ENCODE measurements around the gene GUCY2C. TPM values are rescaled to one million over a fixed set of nuclear protein-coding genes. Genes with fewer than 3 reads are reported as not detected.

The GUCY2C gene
- total and polyA plus RNA-seq, 2 donors (not counting 3 experiments of a cell fraction or from before 2014, with no cell fraction given), result not detected

DNA sequence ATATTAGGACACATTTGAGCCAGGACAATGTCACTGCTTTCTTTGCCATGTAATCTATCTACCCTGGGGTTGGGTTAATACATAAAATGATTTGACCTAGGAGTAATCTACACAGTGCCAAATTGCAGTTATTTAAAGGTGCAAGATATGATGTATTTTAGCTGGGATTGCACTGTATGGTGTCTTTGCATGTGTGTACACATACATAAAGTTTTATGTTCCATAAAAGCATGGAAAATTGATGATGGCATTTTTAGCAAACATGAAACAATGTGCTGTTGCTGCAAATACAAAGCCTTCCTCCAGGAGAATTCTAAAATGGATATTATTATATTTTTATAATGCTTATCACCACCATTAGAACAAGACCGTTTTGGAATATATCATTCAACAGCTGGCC, 104.7 kb downstream of the GUCY2C start:
- ChIA-PET CTCF (no interaction called here), POLR2A (no interaction called here)
- Histone ChIP-seq H2AFZ (ENCODE audit: low read depth, low read length) (no peak overlapping the region), H4K20me1 (replicated peaks; ENCODE audit: control insufficient read depth, extremely low read depth, insufficient read depth, low read length) (no peaks in the 10 kb centered on the region), H3K27ac (ENCODE audit: insufficient read depth, low read depth, low read length) (no peak overlapping the region), H3K36me3 (ENCODE audit: control insufficient read depth in 2 of 2, extremely low read depth in 1 of 2, insufficient read depth in 2 of 2, low read length in 2 of 2) (no peaks in the 10 kb centered on the region), H3K27me3 (ENCODE audit: control insufficient read depth in 2 of 2, insufficient read depth in 2 of 2, low read length in 2 of 2) (no peaks in the 10 kb centered on the region), H3K9ac (replicated peaks; ENCODE audit: extremely low read depth, insufficient read depth, low read length) (no peak overlapping the region), H3K9me3 (replicated peaks; ENCODE audit: control insufficient read depth, insufficient read depth, low read length) (no peaks in the 10 kb centered on the region), H3K79me2 (ENCODE audit: control insufficient read depth, insufficient read depth, low read length) (no peaks in the 10 kb centered on the region), H3K4me3 (replicated peaks in 1 of 3; ENCODE audit: insufficient read depth in 1 of 3, low read depth in 1 of 3, low read length in 3 of 3) (no peak overlapping the region), H3K4me1 (ENCODE audit: control insufficient read depth, extremely low read depth, insufficient read depth, low read length) (no peaks in the 10 kb centered on the region), H3K4me2 (ENCODE audit: insufficient read depth, low read length) (no peak overlapping the region), H3K9me1 (replicated peaks; ENCODE audit: control insufficient read depth, extremely low read depth, insufficient read depth, low read length) (no peaks in the 10 kb centered on the region)
- dilution Hi-C loops (cut with MboI; ENCODE audit: extremely low pct_ligation_motif_present, low sequenced_read_pairs) (no loop called here), intact Hi-C loops (cut with micrococcal nuclease) (no loop called here)
- DNase-seq (ENCODE audit: low read depth, low spot score) (no peak), FAIRE-seq (no peak)
- BruUV-seq (replicated peaks), result no TSS peak
- no peak for TF ChIP-seq JUN (IDR thresholded peaks at IDR 0.05; ENCODE audit: borderline replicate concordance, insufficient read depth, insufficient read length, low read depth)
- no peak for TF ChIP-seq EZH2 (IDR thresholded peaks at IDR 0.05; ENCODE audit: borderline replicate concordance, low read depth, low read length, severe bottlenecking)
- no peak for TF ChIP-seq CTCF (IDR thresholded peaks at IDR 0.05; ENCODE audit: extremely low read depth in 1 of 2, insufficient read depth in 1 of 2, low read depth in 1 of 2, low read length in 2 of 2)
- no peak for TF ChIP-seq FOS (IDR thresholded peaks at IDR 0.05; ENCODE audit: borderline replicate concordance, insufficient read depth, low read length)
- TF ChIP-seq MAX (IDR thresholded peaks at IDR 0.05; ENCODE audit: insufficient read depth, insufficient read length), result no peak
- no peak for TF ChIP-seq MYC (IDR thresholded peaks at IDR 0.05; ENCODE audit: low read depth, low read length)
- TF ChIP-seq POLR2AphosphoS5 (IDR thresholded peaks at IDR 0.05; ENCODE audit: insufficient read depth, low read depth, low read length), result no peak

All from endothelial cell of umbilical vein (primary cell).